GM12801 (cell line): ENCODE measurements around the gene WNT6.

Source experiments
- CTCF ChIP-seq: IDR thresholded peaks from one replicate; pipeline ENCODE4 v1.5.1; 2011; ENCODE audit warnings: control low read depth; ENCODE audit not compliant: insufficient read length; ENCODE audit errors: extremely low read depth

The WNT6 gene

GRCh38 chr2:218893349-218894150 lies 33.9 kb downstream of the WNT6 start:
- no peak for TF ChIP-seq CTCF

GRCh38 chr2:218894151-218894879 lies 34.7 kb downstream of the WNT6 start:
- no peak for TF ChIP-seq CTCF

DNA sequence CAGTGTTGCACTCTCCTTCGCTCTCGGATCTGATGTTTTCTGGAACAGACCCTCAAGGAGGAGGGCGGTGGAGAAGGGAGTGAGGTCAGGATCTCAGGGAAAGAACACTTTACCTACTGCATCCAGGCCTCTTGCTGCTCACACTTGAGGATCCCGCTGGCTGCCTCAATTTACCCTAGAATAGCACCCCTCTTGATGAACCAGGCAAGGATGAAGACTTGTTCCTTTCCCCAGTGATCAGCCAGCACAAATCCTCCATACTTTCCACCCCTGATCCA lies 35.2 kb downstream of the WNT6 start:
- TF ChIP-seq CTCF = no peak

- no peak for TF ChIP-seq CTCF
These were observed 35.7 kb downstream of the WNT6 start for GRCh38 chr2:218895326-218895725.

DNA sequence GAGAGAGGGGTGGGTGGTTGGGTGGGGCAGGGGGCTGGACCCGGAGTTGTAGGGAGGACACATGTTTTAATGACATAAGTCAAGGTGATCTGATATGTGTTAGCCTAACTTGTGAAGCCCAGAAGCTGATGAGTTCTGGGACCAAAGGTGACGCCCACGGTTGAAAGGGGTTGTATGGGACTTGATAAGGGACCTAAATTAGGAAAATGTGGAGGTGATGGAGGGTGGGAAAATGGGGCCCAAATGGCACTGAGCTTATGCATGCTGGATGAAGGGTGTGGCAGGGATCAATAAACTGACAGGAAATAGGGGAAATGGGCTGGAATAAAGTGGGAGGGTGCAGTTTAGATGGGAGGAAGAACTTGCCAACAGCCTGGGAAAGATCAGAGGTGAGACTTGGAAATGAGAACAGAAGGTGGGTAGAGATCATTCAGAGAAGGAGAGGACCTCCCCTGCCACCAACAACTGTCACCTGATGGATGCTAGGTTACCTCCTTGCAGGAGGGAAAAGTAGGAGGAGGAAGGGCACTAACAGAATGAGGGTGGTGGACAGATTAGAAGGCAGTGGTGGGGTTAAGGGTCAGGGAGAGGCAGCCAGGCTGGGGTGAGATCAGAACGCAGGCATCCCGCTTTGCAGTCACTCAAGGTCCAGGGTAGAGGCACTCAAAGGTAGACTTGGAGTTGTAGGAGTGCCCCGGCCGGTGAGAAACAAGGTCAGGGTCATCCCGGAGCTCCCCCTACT lies 36.3 kb downstream of the WNT6 start:
- no peak for TF ChIP-seq CTCF

DNA sequence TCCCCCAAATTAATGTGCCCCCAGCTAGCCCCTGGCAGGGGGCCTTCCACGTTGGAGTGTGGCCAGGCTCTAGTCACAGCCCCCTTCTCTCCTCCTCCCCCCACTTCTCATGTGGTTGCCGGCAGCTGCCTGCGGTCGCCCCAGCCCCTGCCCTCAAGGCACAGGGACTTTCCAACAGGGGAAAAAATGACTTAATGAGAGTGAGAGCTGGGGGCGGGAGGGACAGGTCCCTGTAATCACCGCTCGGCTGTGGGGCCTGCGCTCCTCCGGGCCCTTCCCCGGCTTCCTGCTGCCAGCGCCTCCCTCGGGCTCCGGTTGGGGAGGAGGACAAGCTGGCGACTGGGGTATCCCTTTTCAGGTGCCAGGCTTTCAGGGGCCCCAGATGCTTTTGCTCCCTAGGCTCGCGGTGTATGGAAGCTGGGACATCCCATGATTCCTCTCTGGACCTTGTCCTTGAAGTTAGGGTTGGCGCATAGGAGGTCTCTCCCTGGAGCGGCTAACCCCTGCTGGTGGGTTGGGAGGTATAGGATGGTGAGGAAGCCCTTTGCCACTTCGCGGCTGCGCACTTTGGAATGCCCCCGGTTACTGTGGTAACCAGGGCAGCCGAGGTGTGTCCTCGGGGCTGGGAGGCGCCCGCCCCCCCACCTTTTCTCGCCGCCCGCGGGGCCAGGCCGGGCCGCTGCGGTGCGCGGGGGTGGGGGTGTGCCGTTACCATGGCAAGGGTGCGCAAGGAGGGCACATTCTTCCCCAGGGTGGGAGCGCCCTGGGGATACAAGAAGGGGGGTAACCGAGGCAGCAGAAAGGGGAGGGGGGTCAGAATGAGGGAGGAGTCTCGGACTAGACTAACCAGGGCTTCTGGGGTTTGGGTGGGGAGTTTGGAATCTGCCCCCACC lies 37.1 kb downstream of the WNT6 start:
- TF ChIP-seq CTCF = no peak
